HepG2 (cell line): ENCODE data around the gene AHCYL1. TPM values are rescaled to one million over a fixed set of nuclear protein-coding genes. Genes with fewer than 3 reads are reported as not detected.
A peak's percentile ranks its signal among the peaks of the same experiment; 100 is the strongest.

ENCODE experiments used
- BRCA1 ChIP-seq: sonication (generic); formaldehyde crosslinking; IDR thresholded peaks from 2 replicates; pipeline ENCODE4 v1.4.0; 2020; ENCODE audit warnings: missing genetic modification reagents
- DNMT1 ChIP-seq: sonication (generic); formaldehyde crosslinking; IDR thresholded peaks from 2 replicates; pipeline ENCODE4 v1.5.1; 2020; ENCODE audit warnings: mild to moderate bottlenecking, missing genetic modification reagents
- E2F5 ChIP-seq: sonication (generic); formaldehyde crosslinking; conservative IDR thresholded peaks from 2 replicates; pipeline ENCODE4 v1.4.0; 2020; ENCODE audit warnings: missing genetic modification reagents
- EZH2 ChIP-seq: conservative IDR thresholded peaks from 2 replicates; pipeline ENCODE4 v1.6.1; 2012; ENCODE audit warnings: mild to moderate bottlenecking, low read depth, low read length, moderate library complexity
- FOXO1 ChIP-seq: sonication (generic); formaldehyde crosslinking; IDR thresholded peaks from 2 replicates; pipeline ENCODE4 v1.4.0; 2020; ENCODE audit warnings: missing genetic modification reagents
- FUBP1 ChIP-seq: sonication (generic); formaldehyde crosslinking; IDR thresholded peaks from 2 replicates; pipeline ENCODE4 v1.5.1; 2020; ENCODE audit warnings: missing genetic modification reagents, mild to moderate bottlenecking, borderline replicate concordance
- IRX3 ChIP-seq: sonication (generic); formaldehyde crosslinking; IDR thresholded peaks from 2 replicates; pipeline ENCODE4 v1.8.1; 2023; ENCODE audit warnings: mild to moderate bottlenecking, low read depth, missing genetic modification reagents, borderline replicate concordance
- SIN3A ChIP-seq: IDR thresholded peaks from 2 replicates; pipeline ENCODE4 v1.6.1; 2011; ENCODE audit warnings: low read depth, mild to moderate bottlenecking, control low read depth, low read length, borderline replicate concordance
- SNAI1 ChIP-seq: sonication (generic); formaldehyde crosslinking; IDR thresholded peaks from 2 replicates; pipeline ENCODE4 v1.5.0; 2020; ENCODE audit warnings: mild to moderate bottlenecking, missing genetic modification reagents, borderline replicate concordance
- SYNCRIP ChIP-seq: fragments of 200-400 bp; formaldehyde crosslinking; IDR thresholded peaks from 2 replicates; pipeline ENCODE4 v1.6.1; 2018; ENCODE audit warnings: mild to moderate bottlenecking, low read depth, low read length; ENCODE audit not compliant: insufficient read depth
- TGIF2 ChIP-seq: IDR thresholded peaks from 2 replicates; pipeline ENCODE4 v1.6.1; 2016; ENCODE audit warnings: control low read depth, missing compliant biosample characterization
- ZNF362 ChIP-seq: sonication (generic); formaldehyde crosslinking; IDR thresholded peaks from 2 replicates; pipeline ENCODE4 v1.4.0; 2020; ENCODE audit warnings: missing genetic modification reagents, mild to moderate bottlenecking, borderline replicate concordance
- ZNF543 ChIP-seq: sonication (generic); formaldehyde crosslinking; IDR thresholded peaks from 2 replicates; pipeline ENCODE4 v1.4.0; 2020; ENCODE audit warnings: mild to moderate bottlenecking, missing genetic modification reagents
- ZNF589 ChIP-seq: sonication (generic); formaldehyde crosslinking; conservative IDR thresholded peaks from 2 replicates; pipeline ENCODE4 v1.8.0; 2022; ENCODE audit warnings: mild to moderate bottlenecking, moderate library complexity, missing genetic modification reagents
- ZNF609 ChIP-seq: sonication (generic); formaldehyde crosslinking; IDR thresholded peaks from 2 replicates; pipeline ENCODE4 v1.4.0; 2020; ENCODE audit warnings: mild to moderate bottlenecking, missing genetic modification reagents, borderline replicate concordance
- ZNF704 ChIP-seq: sonication (generic); formaldehyde crosslinking; IDR thresholded peaks from 2 replicates; pipeline ENCODE4 v1.8.1; 2023; ENCODE audit warnings: mild to moderate bottlenecking, inconsistent platforms, moderate library complexity, missing genetic modification reagents, borderline replicate concordance
- ZNF761 ChIP-seq: sonication (generic); formaldehyde crosslinking; conservative IDR thresholded peaks from 2 replicates; pipeline ENCODE4 v1.4.0; 2020; ENCODE audit warnings: mild to moderate bottlenecking, missing genetic modification reagents
- ZNF777 ChIP-seq: sonication (generic); formaldehyde crosslinking; IDR thresholded peaks from 2 replicates; pipeline ENCODE4 v1.4.0; 2020; ENCODE audit warnings: missing genetic modification reagents
- ZNF792 ChIP-seq: IDR thresholded peaks from 2 replicates; pipeline ENCODE4 v1.6.1; 2016
- polyA plus RNA-seq, 8 experiments: library from polyadenylated mRNA; depleted of rRNA in 3 of 8; stranded (reverse) in 7 of 8; unstranded in 1 of 8; fragments of >200 nt; fragmentation: Illumina TruSeq in 4 of 8; extraction: Trizol in 4 of 8; gene quantifications; 2 replicates each; pipeline versions ENCODE4 v1.2.1 to v1.2.3, GENCODE V29; 2011 to 2016; ENCODE audit warnings: low read depth in 4 of 8, missing spikeins in 1 of 8, mixed read lengths in 1 of 8; ENCODE audit not compliant: insufficient read depth in 1 of 8
- total RNA-seq, 5 experiments: library from RNA; depleted of rRNA; stranded (reverse); fragments of >200 nt; fragmentation: Illumina TruSeq; extraction: Trizol; gene quantifications; 2 replicates each; pipeline ENCODE4 v1.2.3, GENCODE V29; 2016; ENCODE audit warnings: low read depth in 1 of 5

The AHCYL1 gene
- total and polyA plus RNA-seq, 2 of the 13 experiments (the other 11 are each of a cell fraction or from before 2014, with no cell fraction given) = 40.9 to 76.3 TPM

- no peak for TF ChIP-seq EZH2
- TF ChIP-seq ZNF543 = no peak
- TF ChIP-seq SYNCRIP = no peak
- TF ChIP-seq IRX3 (CRISPR knock-in tag) = no peak
- TF ChIP-seq E2F5 (CRISPR knock-in tag) = no peak
- no peak for TF ChIP-seq ZNF792 (CRISPR knock-in tag)
- TF ChIP-seq ZNF362 (CRISPR knock-in tag) = 0 out of 2 replicates have a peak, but pooled peaks have one; percentile 0
- 0 out of 2 replicates have a peak, but pooled peaks have one; percentile 6 for TF ChIP-seq ZNF761 (CRISPR knock-in tag)
- TF ChIP-seq FUBP1 = no peak
- TF ChIP-seq ZNF589 (CRISPR knock-in tag) = no peak
- no peak for TF ChIP-seq FOXO1 (CRISPR knock-in tag)
- TF ChIP-seq ZNF704 (CRISPR knock-in tag) = 0 out of 2 replicates have a peak, but pooled peaks have one; percentile 0
- peak; percentile 29; the same call in 1 of the 2 replicates for TF ChIP-seq SNAI1 (CRISPR knock-in tag)
- TF ChIP-seq BRCA1 (CRISPR knock-in tag) = no peak
- TF ChIP-seq DNMT1 = no peak
- 0 out of 2 replicates have a peak, but pooled peaks have one; percentile 4 for TF ChIP-seq SIN3A
- no peak for TF ChIP-seq ZNF777 (CRISPR knock-in tag)
- no peak for TF ChIP-seq ZNF609 (CRISPR knock-in tag)
- no peak for TF ChIP-seq TGIF2 (CRISPR knock-in tag)
Observed at GRCh38 chr1:109985247-109986053, 885 bp downstream of the AHCYL1 start (continued).
